ENCODE data around the gene ERBB4.
"Not testable (repeated sequence)": the region's sequence is repeated elsewhere in the genome, so short reads cannot be mapped to it uniquely, and the experiment has no call there.

The ERBB4 gene

DNA sequence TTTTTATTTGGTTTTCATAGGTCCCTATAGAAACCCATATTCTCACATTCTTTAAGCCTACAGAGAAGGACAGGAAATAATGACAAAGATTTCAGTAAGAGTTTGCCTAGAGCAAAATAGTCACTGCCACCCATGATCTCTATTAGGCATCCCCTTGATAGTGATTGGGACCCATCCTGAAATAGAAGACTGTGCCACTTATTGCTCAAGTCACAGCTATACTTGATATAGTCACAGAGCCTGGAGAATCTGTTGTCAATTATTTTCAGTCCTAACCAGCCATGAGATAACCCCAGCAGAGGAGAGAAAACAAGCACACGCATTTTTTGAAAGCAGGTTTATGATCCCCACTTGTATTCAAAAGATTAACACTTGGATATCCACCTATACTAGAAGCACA, 8.2 kb downstream of the ERBB4 start:
- DNase-seq (ENCODE audit: extremely low read depth in 1 of 2, low read depth in 1 of 2) = no peak

- no peak for DNase-seq (ENCODE audit: extremely low read depth in 1 of 2, low read depth in 1 of 2)
These were observed 10.3 kb downstream of the ERBB4 start for GRCh38 chr2:212528106-212528856.

DNA sequence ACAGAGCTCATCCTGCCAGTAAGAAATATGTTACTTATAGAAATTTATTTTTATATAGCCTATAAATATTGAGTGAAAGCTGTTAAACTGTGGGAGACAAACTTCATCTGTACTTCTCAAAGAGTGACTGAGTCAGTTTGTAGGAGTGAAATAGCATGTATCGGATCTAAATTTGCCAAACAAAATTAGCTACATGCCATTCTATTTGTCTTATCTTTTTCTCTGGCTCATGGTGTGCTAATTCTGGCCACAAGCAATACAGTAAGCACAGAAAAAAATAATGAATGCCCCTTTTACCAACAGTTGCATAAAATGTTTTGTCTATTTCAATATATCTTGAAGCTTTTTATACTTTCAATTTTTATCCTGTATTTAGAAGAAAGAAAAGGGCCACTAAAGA, 12.5 kb downstream of the ERBB4 start:
- no peak for DNase-seq (ENCODE audit: extremely low read depth in 1 of 2, low read depth in 1 of 2)

GRCh38 chr2:212523756-212524155, 14.8 kb downstream of the ERBB4 start:
- DNase-seq (ENCODE audit: extremely low read depth in 1 of 2, low read depth in 1 of 2) = no peak

DNA sequence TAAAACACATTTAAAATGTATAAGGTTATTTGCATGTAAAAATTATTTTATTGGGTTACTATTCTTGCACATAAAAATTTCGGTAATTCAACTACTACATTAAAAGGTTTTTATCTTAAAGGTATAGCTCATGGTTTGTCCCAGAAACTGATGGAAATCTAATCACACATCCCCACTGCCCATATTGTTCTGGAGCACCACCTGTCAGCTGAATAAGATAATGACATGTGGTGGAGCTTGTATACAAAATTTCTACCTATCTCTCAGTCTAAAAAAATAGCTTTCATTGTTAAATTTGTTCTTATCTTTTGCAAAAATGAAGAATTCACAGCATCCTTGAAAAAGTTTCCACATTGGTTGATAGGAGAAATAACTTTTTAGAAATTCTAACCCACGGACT, 18.3 kb downstream of the ERBB4 start:
- no peak for DNase-seq (ENCODE audit: extremely low read depth in 1 of 2, low read depth in 1 of 2)

GRCh38 chr2:212517693-212518092, 20.9 kb downstream of the ERBB4 start:
- no peak for DNase-seq (ENCODE audit: extremely low read depth in 1 of 2, low read depth in 1 of 2)

DNA sequence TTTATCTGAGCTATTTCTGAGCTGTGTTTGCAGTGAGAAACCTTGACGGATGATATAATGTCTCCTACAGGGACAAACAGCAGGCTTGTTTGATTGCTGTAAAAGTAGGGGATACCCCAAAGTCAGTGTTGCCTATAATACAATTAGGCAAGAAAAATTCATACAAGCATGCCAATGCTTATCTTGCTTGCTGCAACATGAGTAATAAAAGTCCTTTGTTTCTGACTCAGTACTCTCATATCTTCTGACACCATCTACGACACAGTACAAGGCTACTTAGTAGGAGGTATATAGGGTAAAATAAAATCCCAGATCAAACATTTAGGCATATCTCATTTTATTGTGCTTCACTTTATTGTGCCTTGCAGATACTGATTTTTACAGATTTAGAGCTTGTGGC, 33.0 kb downstream of the ERBB4 start:
- no peak for DNase-seq (ENCODE audit: extremely low read depth in 1 of 2, low read depth in 1 of 2)

GRCh38 chr2:212495046-212495445, 43.6 kb downstream of the ERBB4 start:
- DNase-seq (ENCODE audit: extremely low read depth in 1 of 2, low read depth in 1 of 2) = no peak

DNA sequence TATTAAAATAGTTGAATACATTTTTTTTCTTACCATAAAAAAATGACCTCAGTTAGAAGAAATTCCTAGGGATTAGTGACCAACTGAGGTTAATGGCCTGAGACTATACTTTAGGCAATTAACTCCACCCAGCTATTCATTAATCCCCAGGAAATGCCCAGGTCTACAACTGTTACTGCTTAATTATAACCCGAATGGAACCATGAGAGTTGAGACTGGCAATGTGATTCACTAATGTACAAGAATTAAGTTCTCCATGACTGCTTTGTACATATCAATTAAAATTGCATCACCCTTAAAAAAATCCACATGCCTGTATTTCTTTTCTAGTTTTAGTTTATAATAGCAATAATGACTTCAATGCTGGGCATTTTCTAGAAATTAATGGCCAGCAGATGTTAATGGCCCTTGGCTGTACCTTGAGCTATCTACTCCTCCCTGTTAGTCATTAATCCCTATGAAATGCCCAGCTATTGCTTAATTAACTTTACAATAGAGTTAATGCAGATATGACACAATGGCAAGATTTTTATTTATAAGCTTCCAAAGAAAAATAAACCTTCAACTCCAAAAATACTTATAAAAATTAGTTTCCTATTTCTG, 44.1 kb downstream of the ERBB4 start:
- DNase-seq (ENCODE audit: extremely low read depth in 1 of 2, low read depth in 1 of 2) = no peak

- no peak for DNase-seq (ENCODE audit: extremely low read depth in 1 of 2, low read depth in 1 of 2)
These were observed 48.8 kb downstream of the ERBB4 start for GRCh38 chr2:212489719-212490346.

DNA sequence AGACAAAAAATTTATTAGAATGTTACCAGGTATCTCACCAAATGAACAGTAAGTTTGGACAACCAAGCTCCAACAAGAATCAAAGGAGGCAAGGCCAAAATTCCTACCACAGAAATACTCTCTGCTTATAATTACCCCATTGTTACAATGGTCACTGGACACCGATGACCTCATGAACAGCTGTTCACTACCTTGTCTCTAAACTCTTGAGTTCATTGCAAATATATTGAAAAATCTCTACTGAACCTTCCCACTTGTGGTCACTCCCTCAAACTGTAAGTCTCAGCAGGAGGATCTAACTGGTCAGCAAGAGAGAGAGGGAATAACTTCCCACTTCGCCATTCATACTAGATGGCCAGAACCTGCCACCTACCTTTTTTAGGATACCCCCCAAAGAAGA, 50.0 kb downstream of the ERBB4 start:
- DNase-seq (ENCODE audit: extremely low read depth in 1 of 2, low read depth in 1 of 2) = no peak

DNA sequence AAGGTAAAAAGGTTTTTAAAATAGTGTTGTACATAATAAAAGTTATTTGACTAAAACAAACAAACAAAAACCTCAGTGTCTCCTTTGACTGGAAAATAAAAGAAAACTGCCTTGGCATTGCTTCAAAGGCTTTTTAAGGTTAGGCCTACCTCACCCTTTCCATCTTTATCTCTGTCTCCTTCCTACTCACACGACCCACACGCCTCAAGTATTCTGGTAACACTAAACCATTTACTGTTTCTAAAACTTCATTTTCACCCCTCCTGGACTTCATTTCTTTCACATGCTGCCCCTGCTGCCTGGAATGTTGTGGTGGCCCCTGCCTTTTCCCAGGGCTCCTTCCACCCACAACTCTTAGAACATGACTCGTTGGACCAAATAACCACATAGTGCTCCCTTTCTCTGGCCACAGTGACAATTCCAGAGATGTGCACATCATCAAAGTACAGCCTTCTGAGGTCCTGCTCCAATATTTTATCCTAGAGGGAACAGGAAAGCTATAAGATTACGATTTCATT, 54.0 kb downstream of the ERBB4 start:
- no peak for DNase-seq (ENCODE audit: extremely low read depth in 1 of 2, low read depth in 1 of 2)

GRCh38 chr2:212480447-212480846, 58.2 kb downstream of the ERBB4 start:
- no peak for DNase-seq (ENCODE audit: extremely low read depth in 1 of 2, low read depth in 1 of 2)

DNA sequence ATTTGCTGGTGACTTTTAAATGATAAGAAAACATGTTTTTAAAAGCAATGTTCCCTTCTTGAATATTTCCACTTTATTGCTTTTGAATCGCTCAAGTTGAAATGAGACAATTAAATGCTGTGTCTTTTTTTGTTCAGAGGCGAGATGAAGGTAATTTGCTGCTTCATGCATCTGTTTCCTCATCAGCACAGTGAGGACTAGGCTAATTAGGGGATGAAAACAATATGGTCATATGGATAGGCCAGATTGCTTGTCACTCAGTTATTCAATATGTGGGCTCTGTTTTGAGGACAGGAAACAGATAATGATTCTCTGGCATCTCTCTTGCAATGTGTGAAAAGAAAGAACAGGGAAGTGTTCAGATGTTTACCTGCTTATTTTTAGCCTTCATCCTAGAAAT, 61.0 kb downstream of the ERBB4 start:
- DNase-seq (ENCODE audit: extremely low read depth in 1 of 2, low read depth in 1 of 2) = no peak

DNA sequence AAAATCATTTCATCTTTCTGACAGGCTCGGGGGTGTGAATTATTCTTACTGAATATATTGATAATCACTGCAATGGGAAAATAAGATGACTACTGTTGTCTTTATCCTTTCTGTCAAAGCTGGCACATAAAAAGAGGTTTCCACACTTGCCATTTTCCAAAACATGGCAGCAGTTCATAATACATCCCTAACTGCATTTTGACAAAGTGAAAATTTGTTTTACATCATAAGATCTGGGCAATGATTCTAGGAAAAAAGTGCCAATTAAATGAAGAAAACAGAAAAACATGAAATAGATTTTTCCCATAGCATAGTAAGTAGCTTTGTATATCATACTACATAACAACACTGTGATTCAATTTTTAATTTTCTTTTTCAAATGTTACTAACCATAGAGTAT, 65.4 kb downstream of the ERBB4 start:
- no peak for DNase-seq (ENCODE audit: extremely low read depth in 1 of 2, low read depth in 1 of 2)

DNA sequence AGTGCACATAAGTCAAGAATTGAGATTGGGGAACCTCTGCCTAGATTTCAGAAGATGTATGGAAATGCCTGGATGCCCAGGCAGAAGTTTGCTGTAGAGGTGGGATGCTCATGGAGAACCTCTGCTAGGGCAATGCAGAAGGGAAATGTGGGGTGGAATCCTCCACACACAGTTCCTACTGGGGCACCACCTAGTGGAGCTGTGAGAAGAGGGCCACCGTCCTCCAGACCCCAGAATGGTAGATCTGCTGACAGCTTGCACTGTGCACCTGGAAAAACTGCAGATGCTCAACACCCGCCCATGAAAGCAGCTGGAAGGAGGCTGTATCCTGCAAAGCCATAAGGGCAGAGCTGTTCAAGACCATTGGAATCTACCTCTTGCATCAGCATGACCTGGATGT, 71.1 kb downstream of the ERBB4 start:
- DNase-seq (ENCODE audit: extremely low read depth in 1 of 2, low read depth in 1 of 2) = not testable (repeated sequence)

- no peak for DNase-seq (ENCODE audit: extremely low read depth in 1 of 2, low read depth in 1 of 2)
These were observed 73.1 kb downstream of the ERBB4 start for GRCh38 chr2:212465456-212465855.

GRCh38 chr2:212461708-212462107, 76.9 kb downstream of the ERBB4 start:
- DNase-seq (ENCODE audit: extremely low read depth in 1 of 2, low read depth in 1 of 2) = not testable (repeated sequence)

DNA sequence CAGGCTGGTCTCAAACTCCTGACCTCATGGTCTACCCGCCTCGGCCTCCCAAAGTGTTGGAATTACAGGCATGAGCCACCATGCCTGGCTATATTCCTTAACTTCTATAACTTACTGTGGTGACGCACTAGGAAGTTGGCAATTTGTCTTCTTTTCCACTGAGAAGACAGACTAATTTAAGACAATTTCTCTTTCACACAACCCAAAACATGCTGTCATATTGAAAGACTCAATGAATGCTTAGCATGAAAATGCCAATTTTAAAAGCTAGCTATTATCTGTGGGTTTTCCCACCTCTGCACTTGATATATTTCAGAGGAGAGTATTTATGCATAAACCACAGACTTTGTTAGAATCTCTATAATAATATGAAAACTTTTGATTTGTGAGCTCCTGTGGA, 84.5 kb downstream of the ERBB4 start:
- no peak for DNase-seq (ENCODE audit: extremely low read depth in 1 of 2, low read depth in 1 of 2)

GRCh38 chr2:212451786-212452231, 86.8 kb downstream of the ERBB4 start:
- no peak for DNase-seq (ENCODE audit: extremely low read depth in 1 of 2, low read depth in 1 of 2)

GRCh38 chr2:212448698-212449097, 89.9 kb downstream of the ERBB4 start:
- no peak for DNase-seq (ENCODE audit: extremely low read depth in 1 of 2, low read depth in 1 of 2)

DNA sequence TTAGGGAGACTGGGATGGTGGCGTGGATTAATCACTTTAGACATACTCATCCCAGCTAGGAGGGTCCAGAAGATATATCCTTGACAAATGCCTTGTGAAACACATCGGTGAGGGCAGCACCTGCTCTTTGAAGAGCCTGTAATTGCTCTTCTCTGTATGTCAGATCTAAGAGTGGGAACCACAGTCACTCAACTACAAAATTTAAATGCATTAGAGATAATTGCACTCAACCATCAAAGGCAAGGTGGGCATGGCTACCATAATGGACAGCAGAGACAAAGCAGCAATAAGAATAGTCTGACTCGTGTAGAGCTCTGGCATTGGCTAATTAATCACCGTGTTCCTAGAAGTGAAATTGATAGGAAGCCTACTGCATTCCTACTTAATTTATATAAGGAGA, 96.8 kb downstream of the ERBB4 start:
- DNase-seq (ENCODE audit: extremely low read depth in 1 of 2, low read depth in 1 of 2) = no peak
